Coronary artery (tissue), 2 donors: ENCODE measurements around the gene NELFA.

Experiments used
- DNase-seq: peaks from one replicate; pipeline ENCODE4 v3.0.0-alpha.2; 2017; ENCODE audit warnings: low spot score
- H3K27ac ChIP-seq, 2 donors: fragments of 200-600 bp; sonication (generic); one replicate each; pipeline ENCODE4 v1.5.1; 2016 to 2019
- H3K4me3 ChIP-seq: fragments of 200-600 bp; sonication (generic); 2 replicates; pipeline ENCODE4 v1.5.1; 2016; ENCODE audit warnings: mild to moderate bottlenecking, moderate library complexity
- CTCF ChIP-seq: fragments of 200-600 bp; sonication (generic); IDR thresholded peaks from one replicate; pipeline ENCODE4 v1.5.1; 2019; ENCODE audit warnings: antibody characterized with exemption

The NELFA gene

GRCh38 chr4:1987721-1988326 is 20.9 kb downstream of the NELFA start:
- no peak overlapping the region for H3K27ac ChIP-seq
- no peak overlapping the region for H3K4me3 ChIP-seq
- no peak for TF ChIP-seq CTCF
- peak; percentile 57 for DNase-seq

DNA sequence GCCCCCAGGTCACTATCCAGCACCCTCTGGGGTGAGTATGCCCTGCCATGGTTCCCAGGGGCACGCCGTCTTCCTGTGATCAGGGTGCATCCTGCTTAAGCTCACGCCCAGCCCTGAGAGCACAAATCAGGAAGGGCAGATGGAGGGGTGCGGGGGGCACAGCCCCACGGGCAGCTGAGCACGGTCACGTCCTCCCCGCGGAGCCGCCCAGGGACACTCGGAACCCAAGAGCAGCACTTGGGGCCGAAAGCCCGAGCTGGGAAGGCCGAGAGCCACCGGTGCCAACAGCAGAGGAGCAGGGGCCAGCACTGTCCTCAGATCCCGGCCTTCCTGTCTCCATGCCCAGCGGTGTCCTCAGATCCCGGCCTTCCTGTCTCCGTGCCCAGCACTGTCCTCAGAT is 21.5 kb downstream of the NELFA start:
- peak; percentile 40 for DNase-seq
- TF ChIP-seq CTCF: no peak
- no peak overlapping the region for H3K4me3 ChIP-seq
- H3K27ac ChIP-seq: no peak overlapping the region

DNA sequence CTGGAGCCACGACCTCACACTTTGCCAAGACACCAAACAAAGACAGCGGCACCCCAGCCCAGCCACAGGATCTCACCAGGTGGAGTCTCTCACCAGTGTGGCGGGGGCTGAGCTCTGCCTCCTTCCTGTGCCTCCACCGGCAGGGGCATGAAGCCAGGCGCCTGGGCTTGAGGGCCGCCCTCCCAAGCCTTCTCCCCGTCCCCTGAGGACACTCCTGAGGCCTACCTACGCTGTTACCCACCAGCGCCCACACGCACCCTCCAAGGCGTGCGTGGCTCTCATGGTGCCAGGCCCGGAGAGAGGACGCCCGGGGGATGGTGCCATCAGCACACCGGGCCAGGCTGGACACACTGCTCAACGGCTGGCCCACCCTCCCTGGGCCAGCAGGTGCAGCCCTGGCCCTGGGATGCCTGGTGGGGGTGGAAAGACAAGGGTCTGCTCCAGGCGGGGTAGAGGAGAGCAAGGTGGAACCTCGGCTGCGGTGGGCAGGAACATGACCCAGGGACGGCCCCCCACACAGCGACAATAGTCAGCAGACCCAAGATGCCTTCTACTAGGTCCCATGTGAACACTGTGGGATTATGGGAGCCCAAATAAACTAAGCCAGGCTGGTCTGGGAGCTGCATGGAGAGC is 22.1 kb downstream of the NELFA start:
- DNase-seq: peak; percentile 50
- no peak for TF ChIP-seq CTCF
- H3K4me3 ChIP-seq: no peak overlapping the region
- no peak overlapping the region for H3K27ac ChIP-seq

GRCh38 chr4:1985780-1986577 is 22.8 kb downstream of the NELFA start:
- no peak overlapping the region for H3K4me3 ChIP-seq
- H3K27ac ChIP-seq: no peak overlapping the region
- no peak for TF ChIP-seq CTCF
- DNase-seq: peak; percentile 70

- Histone ChIP-seq H3K27ac (no peak overlapping the region), H3K4me3 (no peak overlapping the region)
- TF ChIP-seq CTCF: no peak
- DNase-seq: peak; percentile 53
These were observed 23.5 kb downstream of the NELFA start for GRCh38 chr4:1985294-1985693.

DNA sequence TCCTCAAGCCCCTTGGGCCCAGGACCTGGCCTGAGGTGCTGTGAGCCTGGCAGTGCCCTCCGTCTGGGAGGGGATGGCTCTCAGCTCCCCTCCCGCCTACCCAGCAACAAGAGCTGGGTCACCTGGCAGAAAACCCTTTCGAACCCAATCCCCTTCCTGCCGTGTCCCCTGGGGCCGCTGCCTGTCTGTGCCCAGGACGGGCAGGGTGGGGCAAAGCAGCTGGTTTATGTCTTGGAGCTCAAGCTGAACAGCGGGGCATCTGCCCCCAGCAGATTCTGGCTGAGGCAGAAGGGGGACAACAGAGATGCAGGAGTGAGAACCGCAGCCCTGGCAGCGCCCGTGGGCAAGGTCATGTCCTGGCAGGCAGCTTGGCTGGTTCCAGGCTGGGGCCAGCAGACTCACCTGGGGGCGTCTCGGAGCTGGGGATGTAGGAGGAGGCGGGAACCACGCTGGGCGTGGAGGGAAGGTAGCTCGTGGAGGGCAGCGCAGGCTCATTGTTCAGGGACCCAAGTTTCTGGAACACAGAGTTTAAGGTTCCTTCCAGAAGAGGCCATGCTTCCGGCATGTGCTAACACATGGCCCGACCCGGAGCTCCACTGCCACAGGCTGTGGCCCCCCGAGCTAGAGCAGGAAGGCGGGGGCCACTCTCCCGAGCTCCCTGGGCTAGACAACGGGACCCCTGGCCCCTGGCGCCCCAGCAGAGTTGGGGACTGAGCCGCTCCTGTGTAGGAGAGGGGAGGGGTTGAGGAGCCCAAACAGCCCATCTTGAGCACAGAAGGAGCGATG is 24.2 kb downstream of the NELFA start:
- peak; percentile 66 for DNase-seq
- no peak overlapping the region for H3K27ac ChIP-seq
- no peak for TF ChIP-seq CTCF
- H3K4me3 ChIP-seq: no peak overlapping the region
